ENCODE data around the gene SDF2L1. TPM values are rescaled to one million over a fixed set of nuclear protein-coding genes. Genes with fewer than 3 reads are reported as not detected.
A peak's percentile ranks its signal among the peaks of the same experiment; 100 is the strongest.

Gene SDF2L1
- total and polyA plus RNA-seq, 9 of the 15 experiments (the other 6 are each of a cell fraction or from before 2014, with no cell fraction given), result 15.1 to 989 (median 124) TPM

DNA sequence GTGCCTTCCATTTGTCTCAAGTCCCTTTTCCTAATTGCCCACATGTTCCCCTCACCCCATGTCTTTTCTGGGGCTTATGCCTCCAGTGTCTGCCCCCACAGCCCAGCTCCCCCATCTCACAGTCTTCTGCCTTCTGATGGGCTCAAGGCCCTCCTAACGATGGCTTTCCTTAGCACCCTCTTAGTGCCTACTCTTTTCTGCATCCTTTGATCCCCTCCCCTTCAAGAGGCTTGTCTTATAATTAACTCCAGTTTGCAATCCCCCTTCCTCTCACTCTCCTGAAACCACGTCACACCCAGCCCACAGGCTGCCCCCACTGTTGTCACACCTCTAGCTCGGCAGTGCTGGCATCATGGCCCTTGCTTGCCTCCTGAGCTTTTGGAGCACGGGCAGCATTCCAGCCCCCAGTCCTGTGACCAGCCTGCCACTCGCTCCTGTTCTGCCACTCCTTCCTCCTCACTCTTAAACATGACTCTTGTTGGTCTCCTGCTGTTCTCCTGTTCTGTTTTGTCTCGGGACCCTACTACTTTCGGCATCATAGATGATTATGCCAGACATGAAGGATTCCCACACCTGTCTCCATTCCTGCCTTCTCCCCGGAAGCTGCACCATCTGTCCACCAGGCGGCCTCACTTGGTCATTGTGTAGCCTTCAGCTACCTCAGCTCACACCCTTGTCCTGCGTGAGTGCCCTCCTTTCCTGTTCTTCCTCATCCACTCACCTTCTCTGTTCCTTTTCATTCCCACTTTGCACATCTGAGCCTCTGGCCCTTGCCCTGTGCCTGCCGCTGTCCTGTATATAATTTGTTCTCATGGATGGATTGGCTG is 48.5 kb upstream of the SDF2L1 start (continued):
- TF ChIP-seq MAZ (CRISPR knock-in tag; conservative IDR thresholded peaks at IDR 0.05 in 1 of 2, IDR thresholded peaks at IDR 0.05 in 1 of 2), result 0 out of 4 replicates have a peak, but pooled peaks of 1 of the 2 experiments have one; percentile 31
- TF ChIP-seq, protein P1, sequence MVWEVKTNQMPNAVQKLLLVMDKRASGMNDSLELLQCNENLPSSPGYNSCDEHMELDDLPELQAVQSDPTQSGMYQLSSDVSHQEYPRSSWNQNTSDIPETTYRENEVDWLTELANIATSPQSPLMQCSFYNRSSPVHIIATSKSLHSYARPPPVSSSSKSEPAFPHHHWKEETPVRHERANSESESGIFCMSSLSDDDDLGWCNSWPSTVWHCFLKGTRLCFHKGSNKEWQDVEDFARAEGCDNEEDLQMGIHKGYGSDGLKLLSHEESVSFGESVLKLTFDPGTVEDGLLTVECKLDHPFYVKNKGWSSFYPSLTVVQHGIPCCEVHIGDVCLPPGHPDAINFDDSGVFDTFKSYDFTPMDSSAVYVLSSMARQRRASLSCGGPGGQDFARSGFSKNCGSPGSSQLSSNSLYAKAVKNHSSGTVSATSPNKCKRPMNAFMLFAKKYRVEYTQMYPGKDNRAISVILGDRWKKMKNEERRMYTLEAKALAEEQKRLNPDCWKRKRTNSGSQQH (CRISPR knock-in tag; IDR thresholded peaks at IDR 0.05), result peak; percentile 37; the same call in 1 of the 2 replicates
- TF ChIP-seq HNRNPK (IDR thresholded peaks at IDR 0.05; ENCODE audit: low read depth, low read length, poor library complexity, severe bottlenecking), result no peak
- TF ChIP-seq ZNF324 (CRISPR knock-in tag; IDR thresholded peaks at IDR 0.05), result 0 out of 2 replicates have a peak, but pooled peaks have one; percentile 5
- TF ChIP-seq, protein P2, sequence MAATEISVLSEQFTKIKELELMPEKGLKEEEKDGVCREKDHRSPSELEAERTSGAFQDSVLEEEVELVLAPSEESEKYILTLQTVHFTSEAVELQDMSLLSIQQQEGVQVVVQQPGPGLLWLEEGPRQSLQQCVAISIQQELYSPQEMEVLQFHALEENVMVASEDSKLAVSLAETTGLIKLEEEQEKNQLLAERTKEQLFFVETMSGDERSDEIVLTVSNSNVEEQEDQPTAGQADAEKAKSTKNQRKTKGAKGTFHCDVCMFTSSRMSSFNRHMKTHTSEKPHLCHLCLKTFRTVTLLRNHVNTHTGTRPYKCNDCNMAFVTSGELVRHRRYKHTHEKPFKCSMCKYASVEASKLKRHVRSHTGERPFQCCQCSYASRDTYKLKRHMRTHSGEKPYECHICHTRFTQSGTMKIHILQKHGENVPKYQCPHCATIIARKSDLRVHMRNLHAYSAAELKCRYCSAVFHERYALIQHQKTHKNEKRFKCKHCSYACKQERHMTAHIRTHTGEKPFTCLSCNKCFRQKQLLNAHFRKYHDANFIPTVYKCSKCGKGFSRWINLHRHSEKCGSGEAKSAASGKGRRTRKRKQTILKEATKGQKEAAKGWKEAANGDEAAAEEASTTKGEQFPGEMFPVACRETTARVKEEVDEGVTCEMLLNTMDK (IDR thresholded peaks at IDR 0.05; ENCODE audit: borderline replicate concordance, insufficient read depth, low read depth, low read length, poor library complexity, severe bottlenecking), result peak; percentile 75
- TF ChIP-seq, protein P3, sequence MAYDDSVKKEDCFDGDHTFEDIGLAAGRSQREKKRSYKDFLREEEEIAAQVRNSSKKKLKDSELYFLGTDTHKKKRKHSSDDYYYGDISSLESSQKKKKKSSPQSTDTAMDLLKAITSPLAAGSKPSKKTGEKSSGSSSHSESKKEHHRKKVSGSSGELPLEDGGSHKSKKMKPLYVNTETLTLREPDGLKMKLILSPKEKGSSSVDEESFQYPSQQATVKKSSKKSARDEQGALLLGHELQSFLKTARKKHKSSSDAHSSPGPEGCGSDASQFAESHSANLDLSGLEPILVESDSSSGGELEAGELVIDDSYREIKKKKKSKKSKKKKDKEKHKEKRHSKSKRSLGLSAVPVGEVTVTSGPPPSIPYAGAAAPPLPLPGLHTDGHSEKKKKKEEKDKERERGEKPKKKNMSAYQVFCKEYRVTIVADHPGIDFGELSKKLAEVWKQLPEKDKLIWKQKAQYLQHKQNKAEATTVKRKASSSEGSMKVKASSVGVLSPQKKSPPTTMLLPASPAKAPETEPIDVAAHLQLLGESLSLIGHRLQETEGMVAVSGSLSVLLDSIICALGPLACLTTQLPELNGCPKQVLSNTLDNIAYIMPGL (CRISPR knock-in tag; IDR thresholded peaks at IDR 0.05), result peak; percentile 73; the same call in 1 of the 2 replicates
- TF ChIP-seq, protein P4, sequence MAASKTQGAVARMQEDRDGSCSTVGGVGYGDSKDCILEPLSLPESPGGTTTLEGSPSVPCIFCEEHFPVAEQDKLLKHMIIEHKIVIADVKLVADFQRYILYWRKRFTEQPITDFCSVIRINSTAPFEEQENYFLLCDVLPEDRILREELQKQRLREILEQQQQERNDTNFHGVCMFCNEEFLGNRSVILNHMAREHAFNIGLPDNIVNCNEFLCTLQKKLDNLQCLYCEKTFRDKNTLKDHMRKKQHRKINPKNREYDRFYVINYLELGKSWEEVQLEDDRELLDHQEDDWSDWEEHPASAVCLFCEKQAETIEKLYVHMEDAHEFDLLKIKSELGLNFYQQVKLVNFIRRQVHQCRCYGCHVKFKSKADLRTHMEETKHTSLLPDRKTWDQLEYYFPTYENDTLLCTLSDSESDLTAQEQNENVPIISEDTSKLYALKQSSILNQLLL (CRISPR knock-in tag; IDR thresholded peaks at IDR 0.05; ENCODE audit: borderline replicate concordance), result peak; percentile 54; the same call in 1 of the 2 replicates
- TF ChIP-seq SIN3A (IDR thresholded peaks at IDR 0.05; ENCODE audit: borderline replicate concordance in 2 of 2, control insufficient read depth in 1 of 2, low read depth in 2 of 2, low read length in 2 of 2), result 0 out of 4 replicates have a peak, but pooled peaks have one; percentile 55 to 63
- TF ChIP-seq TBL1XR1 (IDR thresholded peaks at IDR 0.05; ENCODE audit: low read length in 2 of 2), result 0 out of 4 replicates have a peak, but pooled peaks of 1 of the 2 experiments have one; percentile 6
- TF ChIP-seq KDM5B (IDR thresholded peaks at IDR 0.05; ENCODE audit: insufficient replicate concordance, low read depth, low read length), result peak; percentile 51
- no peak for TF ChIP-seq ZFP1 (CRISPR knock-in tag; IDR thresholded peaks at IDR 0.05)
- TF ChIP-seq ZFX (CRISPR knock-in tag; IDR thresholded peaks at IDR 0.05), result no peak
- TF ChIP-seq HNRNPLL (IDR thresholded peaks at IDR 0.05; ENCODE audit: low read depth, low read length, poor library complexity, severe bottlenecking), result peak; percentile 30
- TF ChIP-seq, protein P5, sequence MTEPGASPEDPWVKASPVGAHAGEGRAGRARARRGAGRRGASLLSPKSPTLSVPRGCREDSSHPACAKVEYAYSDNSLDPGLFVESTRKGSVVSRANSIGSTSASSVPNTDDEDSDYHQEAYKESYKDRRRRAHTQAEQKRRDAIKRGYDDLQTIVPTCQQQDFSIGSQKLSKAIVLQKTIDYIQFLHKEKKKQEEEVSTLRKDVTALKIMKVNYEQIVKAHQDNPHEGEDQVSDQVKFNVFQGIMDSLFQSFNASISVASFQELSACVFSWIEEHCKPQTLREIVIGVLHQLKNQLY (CRISPR knock-in tag; conservative IDR thresholded peaks at IDR 0.05), result peak in 1 of 2 experiments; percentile 77; a peak in 2 of 4 replicates
